ENCODE measurements around the gene YIPF4. TPM values are rescaled to one million over a fixed set of nuclear protein-coding genes. Genes with fewer than 3 reads are reported as not detected.
"Not testable (repeated sequence)": the region's sequence is repeated elsewhere in the genome, so short reads cannot be mapped to it uniquely, and the experiment has no call there.

Gene YIPF4
- total RNA-seq, 4 donors from 2014 or later: 17.6 to 28.3 (median 23.8) TPM

- intact Hi-C loops (cut with DNase I): no loop called here
- Histone ChIP-seq H3K36me3 (no peaks in the 10 kb centered on the region), H3K27ac (no peak overlapping the region), H3K27me3 (no peaks in the 10 kb centered on the region), H3K4me1 (peaks cover 28 to 34% of the 10 kb centered on the region in 2 donors), H3K9me3 (no peaks in the 10 kb centered on the region), H3K4me3 (replicated peaks in 1 of 3) (no peak overlapping the region)
- 86 to 88% methylated on average over 4 of the region's 4 CpGs for WGBS, 2 donors
- no peak for DNase-seq
- TF ChIP-seq CTCF (IDR thresholded peaks at IDR 0.05) (no peak), POLR2A (IDR thresholded peaks at IDR 0.05) (no peak)
Observed at GRCh38 chr2:32360416-32360815, 82.7 kb downstream of the YIPF4 start.

GRCh38 chr2:32362997-32363396 lies 85.3 kb downstream of the YIPF4 start:
- DNase-seq; H3K9me3 ChIP-seq; H3K4me3 ChIP-seq (replicated peaks in 1 of 3); H3K27ac ChIP-seq; H3K36me3 ChIP-seq; intact Hi-C loops (cut with DNase I); H3K27me3 ChIP-seq: not testable (repeated sequence)
- peaks cover 36 to 49% of the 10 kb centered on the region in 2 donors for H3K4me1 ChIP-seq
- WGBS, 2 donors: 91 to 94% methylated on average over 2 of the region's 2 CpGs

GRCh38 chr2:32363597-32363996 lies 85.9 kb downstream of the YIPF4 start:
- WGBS, 2 donors: 78 to 87% methylated on average over 2 of the region's 2 CpGs
- no peak for TF ChIP-seq CTCF (IDR thresholded peaks at IDR 0.05)
- no peak for TF ChIP-seq POLR2A (IDR thresholded peaks at IDR 0.05)
- Histone ChIP-seq H3K27ac (no peak overlapping the region), H3K9me3 (no peaks in the 10 kb centered on the region), H3K27me3 (no peaks in the 10 kb centered on the region), H3K4me3 (replicated peaks in 1 of 3) (no peak overlapping the region), H3K4me1 (peaks cover 36 to 50% of the 10 kb centered on the region in 2 donors), H3K36me3 (no peaks in the 10 kb centered on the region)
- intact Hi-C loops (cut with DNase I): no loop called here
- no peak for DNase-seq

DNA sequence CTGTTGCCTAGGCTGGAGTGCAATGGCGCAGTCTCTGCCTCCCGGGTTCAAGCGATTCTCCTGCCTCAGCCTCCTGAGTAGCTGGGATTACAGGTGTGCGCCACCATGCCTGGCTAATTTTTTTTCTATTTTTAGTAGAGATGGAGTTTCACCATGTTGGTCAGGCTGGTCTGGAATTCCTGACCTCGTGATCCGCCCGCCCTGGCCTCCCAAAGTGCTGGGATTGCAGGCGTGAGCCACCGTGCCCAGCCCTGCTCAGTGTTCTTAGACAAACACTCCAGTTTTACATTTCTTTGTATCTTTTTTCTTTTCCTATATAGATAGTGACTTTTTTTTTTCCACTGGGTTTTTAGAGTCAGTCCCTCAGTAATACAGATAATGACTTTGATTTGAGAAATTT lies 86.6 kb downstream of the YIPF4 start:
- H3K4me1 ChIP-seq: peaks cover 35 to 47% of the 10 kb centered on the region in 2 donors

GRCh38 chr2:32365679-32366078 lies 88.0 kb downstream of the YIPF4 start:
- H3K9me3 ChIP-seq; H3K27me3 ChIP-seq; H3K36me3 ChIP-seq; H3K27ac ChIP-seq; intact Hi-C loops (cut with DNase I); DNase-seq; H3K4me3 ChIP-seq (replicated peaks in 1 of 3): not testable (repeated sequence)
- WGBS, 2 donors: 96 to 97% methylated on average over 3 of the region's 3 CpGs
- H3K4me1 ChIP-seq: peaks cover 36 to 37% of the 10 kb centered on the region in 2 donors

More for the DNA sequence above, 86.6 kb downstream of the YIPF4 start:
- DNase-seq; H3K9me3 ChIP-seq; H3K4me3 ChIP-seq (replicated peaks in 1 of 3); intact Hi-C loops (cut with DNase I); H3K36me3 ChIP-seq; H3K27ac ChIP-seq; H3K27me3 ChIP-seq: not testable (repeated sequence)
- WGBS, 2 donors: 92% methylated on average over 9 of the region's 9 CpGs

Other genes with a start within 250 kb of the YIPF4 start
- gene DPY30, start 238.1 kb upstream of the YIPF4 start, total RNA-seq: 100 to 1,000 TPM in 1 of 4 donors, 10 to 100 TPM in 3; 57.5 to 139 (median 93.0) TPM
- gene SPAST, start 214.3 kb upstream of the YIPF4 start, total RNA-seq: 10 to 100 TPM; 20.5 to 34.3 (median 24.8) TPM
- gene SLC30A6, start 112.0 kb upstream of the YIPF4 start, total RNA-seq: 10 to 100 TPM; 26.2 to 33.1 (median 29.4) TPM
- gene NLRC4, start 13.0 kb upstream of the YIPF4 start, total RNA-seq: 1 to 10 TPM in 1 of 4 donors, under 1 TPM in 3; 0.29 to 1.7 (median 0.34) TPM
- gene BIRC6, start 79.1 kb downstream of the YIPF4 start, total RNA-seq: 100 to 1,000 TPM; 142 to 268 (median 218) TPM

Measured in thyroid gland (tissue), 4 donors.